Astrocyte (in vitro differentiated cells and primary cell): ENCODE data around the gene MLPH. TPM values are rescaled to one million over a fixed set of nuclear protein-coding genes. Genes with fewer than 3 reads are reported as not detected.
A peak's percentile ranks its signal among the peaks of the same experiment; 100 is the strongest.

Experiments
- DNase-seq: peaks from one replicate; pipeline ENCODE4 v3.0.0-alpha.2; 2010; ENCODE audit warnings: low read depth
- FAIRE-seq: peaks from 2 replicates; lab custom pipeline; 2011; peaks lifted over from hg19 to GRCh38; lab: Jason Lieb, UNC
- H2AFZ ChIP-seq: 2 replicates; pipeline ENCODE4 v1.6.0; 2012; ENCODE audit warnings: low read depth, low read length, inconsistent platforms
- H3K27ac ChIP-seq: 2 replicates; pipeline ENCODE4 v1.5.1; 2011; ENCODE audit warnings: low read depth, low read length, inconsistent platforms
- H3K27me3 ChIP-seq: 2 replicates; pipeline ENCODE4 v1.6.0; 2011; ENCODE audit warnings: low read length, inconsistent platforms; ENCODE audit not compliant: insufficient read depth
- H3K36me3 ChIP-seq: 2 replicates; pipeline ENCODE4 v1.5.1; 2011; ENCODE audit warnings: low read length, inconsistent platforms; ENCODE audit not compliant: insufficient read depth
- H3K4me1 ChIP-seq: 2 replicates; pipeline ENCODE4 v1.5.1; 2011; ENCODE audit warnings: low read length, inconsistent platforms; ENCODE audit not compliant: insufficient read depth
- H3K4me2 ChIP-seq: 2 replicates; pipeline ENCODE4 v1.6.0; 2012; ENCODE audit warnings: low read length, inconsistent platforms
- H3K4me3 ChIP-seq: 2 replicates; pipeline ENCODE4 v1.5.1; 2011; ENCODE audit warnings: low read depth, mild to moderate bottlenecking, low read length, inconsistent platforms; ENCODE audit not compliant: insufficient read depth
- H3K79me2 ChIP-seq: 2 replicates; pipeline ENCODE4 v1.6.0; 2012; ENCODE audit warnings: mild to moderate bottlenecking, low read length, inconsistent platforms; ENCODE audit not compliant: insufficient read depth
- H3K9ac ChIP-seq: 2 replicates; pipeline ENCODE4 v1.6.0; 2012; ENCODE audit warnings: mild to moderate bottlenecking, low read length, inconsistent platforms
- H3K9me3 ChIP-seq: 2 replicates; pipeline ENCODE4 v1.5.1; 2012; ENCODE audit warnings: low read depth, mild to moderate bottlenecking, low read length, inconsistent platforms; ENCODE audit not compliant: insufficient read depth
- H4K20me1 ChIP-seq: 2 replicates; pipeline ENCODE4 v1.6.0; 2012; ENCODE audit warnings: low read length, inconsistent platforms; ENCODE audit not compliant: insufficient read depth
- H3K27ac Mint-ChIP-seq: one replicate; pipeline ENCODE4 v1.8.0; 2021; ENCODE audit warnings: mild to moderate bottlenecking, mixed read lengths; ENCODE audit not compliant: unreplicated experiment
- H3K27me3 Mint-ChIP-seq: one replicate; pipeline ENCODE4 v1.8.0; 2021; ENCODE audit warnings: low read depth, mixed read lengths; ENCODE audit not compliant: unreplicated experiment
- H3K36me3 Mint-ChIP-seq: one replicate; pipeline ENCODE4 v1.8.0; 2021; ENCODE audit warnings: low read depth, mixed read lengths; ENCODE audit not compliant: unreplicated experiment
- H3K4me1 Mint-ChIP-seq: one replicate; pipeline ENCODE4 v1.8.0; 2021; ENCODE audit warnings: low read depth, mixed read lengths; ENCODE audit not compliant: unreplicated experiment
- H3K4me3 Mint-ChIP-seq: one replicate; pipeline ENCODE4 v1.8.0; 2021; ENCODE audit warnings: mild to moderate bottlenecking, moderate library complexity, mixed read lengths; ENCODE audit not compliant: unreplicated experiment
- H3K9me3 Mint-ChIP-seq: one replicate; pipeline ENCODE4 v1.8.0; 2021; ENCODE audit warnings: mild to moderate bottlenecking, mixed read lengths; ENCODE audit not compliant: unreplicated experiment
- CTCF ChIP-seq: IDR thresholded peaks from 2 replicates; pipeline ENCODE4 v1.5.1; 2011; ENCODE audit warnings: low read depth, mild to moderate bottlenecking, inconsistent platforms, low read length, moderate library complexity; ENCODE audit not compliant: insufficient read depth
- EZH2 ChIP-seq: IDR thresholded peaks from 2 replicates; pipeline ENCODE4 v1.6.1; 2012; ENCODE audit warnings: mild to moderate bottlenecking, low read length, inconsistent platforms; ENCODE audit not compliant: insufficient read depth
- total RNA-seq: library from RNA; stranded (reverse); gene quantifications from 2 replicates; pipeline ENCODE4 v1.2.1, GENCODE V29; 2021

Gene MLPH
- total RNA-seq, 1 donor from 2014 or later = 14.2 TPM

DNA sequence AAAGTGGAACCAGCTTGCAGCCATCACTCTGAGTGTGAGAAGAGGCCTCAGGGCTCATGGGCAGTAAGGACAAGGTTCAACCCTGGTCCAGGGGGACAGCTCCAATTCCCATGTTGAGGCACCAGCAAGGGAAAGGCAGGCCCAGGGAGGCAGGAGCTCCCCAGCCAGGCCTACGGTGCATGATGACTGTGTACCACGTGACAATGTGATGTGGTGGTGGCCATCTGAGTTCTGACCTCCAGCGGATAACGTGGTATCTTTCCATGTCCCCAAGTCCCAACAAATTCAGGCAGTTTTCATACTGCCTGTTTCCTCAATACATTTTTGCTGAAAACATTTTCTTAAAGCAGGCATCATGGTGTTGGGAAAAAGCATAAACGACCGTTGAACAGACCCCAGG, 36.9 kb upstream of the MLPH start:
- Histone ChIP-seq H3K9me3 (no peaks in the 10 kb centered on the region), H4K20me1 (no peaks in the 10 kb centered on the region), H3K4me1 (peaks cover 6% of the 10 kb centered on the region), H3K36me3 (no peaks in the 10 kb centered on the region), H3K27me3 (no peaks in the 10 kb centered on the region), H3K4me2 (no peak overlapping the region), H2AFZ (no peak overlapping the region), H3K27ac (no peak overlapping the region), H3K4me3 (no peak overlapping the region), H3K79me2 (no peaks in the 10 kb centered on the region), H3K9ac (no peak overlapping the region)
- no peak overlapping the region for H3K4me3 Mint-ChIP-seq
- no peak for FAIRE-seq
- H3K36me3 Mint-ChIP-seq = no peaks in the 10 kb centered on the region
- peaks cover 18% of the 10 kb centered on the region for H3K27me3 Mint-ChIP-seq
- H3K4me1 Mint-ChIP-seq = peaks cover 16% of the 10 kb centered on the region
- no peak for DNase-seq
- TF ChIP-seq EZH2 (no peak), CTCF (no peak)
- no peak overlapping the region for H3K27ac Mint-ChIP-seq
- peaks cover 8% of the 10 kb centered on the region for H3K9me3 Mint-ChIP-seq

DNA sequence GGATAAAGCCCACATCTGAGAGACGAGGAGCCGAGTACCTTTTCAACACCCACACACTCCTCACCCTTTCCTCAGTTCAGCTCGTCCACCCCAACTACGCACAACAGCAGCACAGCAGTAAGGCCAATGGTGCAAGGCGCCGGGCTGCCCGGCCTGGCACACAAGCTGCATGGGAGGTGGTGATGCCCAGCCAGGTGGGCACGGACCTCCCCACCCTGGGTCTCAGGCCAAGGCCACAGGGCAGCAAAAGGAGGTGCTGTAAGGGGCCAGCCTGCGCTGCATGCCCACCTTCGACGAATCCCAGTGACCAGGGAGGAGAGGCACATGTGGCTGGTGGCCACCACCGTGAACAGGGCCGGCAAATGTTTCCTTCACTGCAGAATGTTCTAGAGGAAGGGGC, 36.5 kb upstream of the MLPH start:
- peaks cover 18% of the 10 kb centered on the region for H3K27me3 Mint-ChIP-seq
- no peaks in the 10 kb centered on the region for H3K36me3 Mint-ChIP-seq
- H3K4me2 ChIP-seq = no peak overlapping the region
- no peak overlapping the region for H3K27ac Mint-ChIP-seq
- H3K27me3 ChIP-seq = no peaks in the 10 kb centered on the region
- FAIRE-seq (no peak), DNase-seq (no peak)
- peaks cover 16% of the 10 kb centered on the region for H3K4me1 Mint-ChIP-seq
- no peak overlapping the region for H3K9ac ChIP-seq
- no peak overlapping the region for H3K4me3 ChIP-seq
- peaks cover 8% of the 10 kb centered on the region for H3K9me3 Mint-ChIP-seq
- no peaks in the 10 kb centered on the region for H3K36me3 ChIP-seq
- no peak overlapping the region for H3K27ac ChIP-seq
- no peaks in the 10 kb centered on the region for H3K79me2 ChIP-seq
- H3K9me3 ChIP-seq = no peaks in the 10 kb centered on the region
- H2AFZ ChIP-seq = no peak overlapping the region
- H3K4me3 Mint-ChIP-seq = no peak overlapping the region
- peaks cover 8% of the 10 kb centered on the region for H3K4me1 ChIP-seq
- TF ChIP-seq EZH2 (no peak), CTCF (no peak)
- no peaks in the 10 kb centered on the region for H4K20me1 ChIP-seq

DNA sequence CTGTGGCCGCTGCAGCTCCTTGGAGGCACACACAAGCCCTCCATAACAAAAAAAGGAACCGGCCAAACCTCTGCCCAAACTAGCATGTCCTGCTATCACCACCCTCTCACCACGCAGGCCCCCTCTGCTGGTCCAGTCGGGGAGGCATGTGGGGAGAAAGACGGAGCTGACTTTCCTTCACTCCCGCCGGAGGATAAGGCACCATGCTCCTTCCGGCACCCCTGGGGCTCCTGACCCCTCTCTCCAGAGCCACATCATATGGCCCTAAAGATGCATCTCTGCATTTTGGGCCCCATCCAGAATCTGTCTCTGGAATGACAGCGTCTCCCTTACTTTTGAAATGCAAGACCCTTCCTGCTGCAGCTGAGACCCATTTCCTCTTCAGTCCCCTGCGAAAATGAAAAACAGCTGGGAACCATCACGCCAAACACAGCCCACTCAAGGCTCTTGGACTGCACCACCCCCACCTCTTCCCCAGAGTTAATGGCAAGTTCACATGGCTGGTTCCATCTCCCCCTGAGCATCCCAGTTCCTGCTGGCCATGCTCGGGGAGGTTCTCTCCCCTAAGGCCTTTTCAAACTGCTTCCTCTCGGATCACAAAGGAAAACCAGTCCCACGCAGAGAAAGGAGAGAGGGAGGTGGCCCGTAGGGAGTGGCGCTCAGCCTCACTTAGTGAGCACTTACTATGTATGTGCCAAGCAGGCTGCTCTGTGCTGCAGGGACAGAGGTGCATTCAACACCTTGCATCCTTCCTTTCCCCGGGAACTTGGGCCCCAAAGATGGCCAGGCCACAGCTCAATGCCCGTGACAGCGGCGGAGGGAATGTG, 35.2 kb upstream of the MLPH start:
- H3K36me3 ChIP-seq = no peaks in the 10 kb centered on the region
- no peak overlapping the region for H3K4me3 ChIP-seq
- H4K20me1 ChIP-seq = no peaks in the 10 kb centered on the region
- H3K27ac ChIP-seq = no peak overlapping the region
- H3K4me1 ChIP-seq = peaks cover 21% of the 10 kb centered on the region
- Mint-ChIP-seq H3K4me1 (peaks cover 20% of the 10 kb centered on the region), H3K27me3 (peaks cover 18% of the 10 kb centered on the region), H3K9me3 (peaks cover 10% of the 10 kb centered on the region), H3K27ac (no peak overlapping the region), H3K36me3 (no peaks in the 10 kb centered on the region), H3K4me3 (peak overlapping the region; percentile 6)
- TF ChIP-seq EZH2 = no peak
- TF ChIP-seq CTCF = no peak
- no peak for FAIRE-seq
- DNase-seq = no peak
- H3K9me3 ChIP-seq = no peaks in the 10 kb centered on the region
- no peak overlapping the region for H3K9ac ChIP-seq
- no peak overlapping the region for H2AFZ ChIP-seq
- no peak overlapping the region for H3K4me2 ChIP-seq
- no peaks in the 10 kb centered on the region for H3K27me3 ChIP-seq
- no peaks in the 10 kb centered on the region for H3K79me2 ChIP-seq
